Hepatocyte (in vitro differentiated cells): Measurements from ENCODE around the gene NPW. TPM values are rescaled to one million over a fixed set of nuclear protein-coding genes. Genes with fewer than 3 reads are reported as not detected.

ENCODE experiments used
- DNase-seq: peaks from one replicate; pipeline ENCODE4 v3.0.0-alpha.2; 2016; ENCODE audit warnings: low spot score
- H2AFZ ChIP-seq: fragments of 200-600 bp; sonication (generic); 2 replicates; pipeline ENCODE4 v1.6.0; 2016; ENCODE audit warnings: antibody characterized with exemption, mild to moderate bottlenecking
- H3K27ac ChIP-seq: fragments of 200-600 bp; sonication (generic); 2 replicates; pipeline ENCODE4 v1.5.1; 2016; ENCODE audit warnings: mild to moderate bottlenecking
- H3K27me3 ChIP-seq: fragments of 200-600 bp; sonication (generic); 2 replicates; pipeline ENCODE4 v1.6.1; 2016
- H3K36me3 ChIP-seq: fragments of 200-600 bp; sonication (generic); replicated peaks from 2 replicates; pipeline ENCODE4 v1.5.1; 2016; ENCODE audit warnings: low read depth; ENCODE audit not compliant: insufficient read depth
- H3K4me1 ChIP-seq: fragments of 200-600 bp; sonication (generic); 2 replicates; pipeline ENCODE4 v1.5.1; 2016; ENCODE audit warnings: mild to moderate bottlenecking, moderate library complexity; ENCODE audit not compliant: insufficient read depth
- H3K4me2 ChIP-seq: fragments of 200-600 bp; sonication (generic); 2 replicates; pipeline ENCODE4 v1.6.0; 2016
- H3K4me3 ChIP-seq: fragments of 200-600 bp; sonication (generic); 2 replicates; pipeline ENCODE4 v1.5.1; 2016; ENCODE audit warnings: mild to moderate bottlenecking
- H3K79me2 ChIP-seq: fragments of 200-600 bp; sonication (generic); 2 replicates; pipeline ENCODE4 v1.6.0; 2017; ENCODE audit warnings: mild to moderate bottlenecking
- H3K9me2 ChIP-seq: fragments of 200-600 bp; sonication (generic); replicated peaks from 2 replicates; pipeline ENCODE4 v1.6.0; 2017; ENCODE audit warnings: mild to moderate bottlenecking; ENCODE audit not compliant: insufficient read depth
- H3K9me3 ChIP-seq: fragments of 200-600 bp; sonication (generic); 2 replicates; pipeline ENCODE4 v1.5.1; 2016; ENCODE audit warnings: low read depth, mild to moderate bottlenecking
- H4K20me1 ChIP-seq: fragments of 200-600 bp; sonication (generic); 2 replicates; pipeline ENCODE4 v1.6.0; 2016; ENCODE audit warnings: mild to moderate bottlenecking; ENCODE audit not compliant: insufficient read depth, poor library complexity, severe bottlenecking
- EZH2 ChIP-seq: fragments of 200-600 bp; sonication (generic); IDR thresholded peaks from 2 replicates; pipeline ENCODE4 v1.6.1; 2016; ENCODE audit warnings: antibody characterized with exemption, mild to moderate bottlenecking, borderline replicate concordance
- EZH2phosphoT487 ChIP-seq: fragments of 200-600 bp; sonication (generic); IDR thresholded peaks from one replicate; pipeline ENCODE4 v1.6.1; 2018; ENCODE audit warnings: antibody characterized with exemption, mild to moderate bottlenecking, low read depth, moderate library complexity; ENCODE audit not compliant: unreplicated experiment, severe bottlenecking
- WGBS: methylation state at CpG from one replicate; pipeline ENCODE4 v1.1.6; 2016; ENCODE audit warnings: low lambda C conversion rate; ENCODE audit errors: missing lambda C conversion rate; 5-methylcytosine and 5-hydroxymethylcytosine counted together
- polyA plus RNA-seq: library from polyadenylated mRNA; unstranded; fragments of >200 nt; fragmentation: Nextera tagmentation; extraction: Ambion mirVana; gene quantifications from 2 replicates; pipeline ENCODE4 v1.2.1, GENCODE V29; 2016
- total RNA-seq: library from RNA; depleted of rRNA; stranded (reverse); fragments of >200 nt; gene quantifications from 2 replicates; pipeline ENCODE4 v1.2.3, GENCODE V29; 2014
- TF ChIP-seq, protein P1 (sequence below): fragments of 200-600 bp; sonication (generic); IDR thresholded peaks from 2 replicates; pipeline ENCODE4 v1.5.1; 2016; ENCODE audit warnings: antibody characterized with exemption, mild to moderate bottlenecking; ENCODE audit not compliant: poor library complexity

NPW gene
- total and polyA plus RNA-seq, 2 experiments from 2014 or later: 2.7 to 45.2 TPM

DNA sequence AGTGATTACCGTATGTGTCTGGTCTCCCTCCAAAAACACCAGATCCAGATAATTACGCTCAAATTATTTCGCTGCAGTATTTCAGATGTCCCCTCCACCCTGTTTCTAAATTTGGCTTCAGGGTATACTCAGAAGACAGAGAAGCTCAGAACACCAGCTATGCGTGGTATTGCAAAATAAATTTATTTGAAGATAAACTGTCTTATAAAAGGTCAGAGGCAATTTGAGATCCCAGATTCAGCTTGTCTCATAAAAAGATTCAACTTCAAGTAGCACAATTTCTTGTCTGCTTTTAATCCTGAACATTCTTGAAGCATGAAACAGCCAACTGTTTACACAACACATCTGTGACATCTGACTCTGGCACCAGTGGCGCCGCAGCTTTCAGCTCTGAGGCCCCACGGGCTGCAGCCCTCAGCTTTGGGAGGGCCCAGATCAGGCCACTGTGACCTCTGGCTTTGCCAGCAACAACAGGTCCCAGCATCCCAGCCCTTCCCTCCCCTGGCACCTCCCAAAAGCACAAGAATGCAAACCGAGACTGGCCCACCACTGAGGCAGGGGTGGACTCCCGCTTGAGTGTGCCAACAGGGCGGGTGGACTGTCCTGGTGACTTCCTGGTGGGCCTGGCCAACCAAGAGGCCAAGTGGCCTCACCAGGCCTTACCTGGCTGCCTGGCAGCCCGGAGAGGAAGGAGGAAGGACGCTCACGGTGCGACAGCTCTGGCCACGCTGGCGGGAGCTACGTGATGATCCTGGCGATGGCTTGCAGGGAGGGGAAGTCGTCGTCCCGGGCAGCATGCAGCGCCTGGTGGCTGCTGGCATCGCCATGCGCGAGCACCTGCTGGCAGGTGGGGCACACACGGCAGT lies 21.9 kb upstream of the NPW start:
- H3K9me2 ChIP-seq: no peaks in the 10 kb centered on the region
- H3K4me1 ChIP-seq: peaks cover 10% of the 10 kb centered on the region
- no peaks in the 10 kb centered on the region for H3K36me3 ChIP-seq
- H3K4me3 ChIP-seq: no peak overlapping the region
- no peaks in the 10 kb centered on the region for H3K9me3 ChIP-seq
- H3K27me3 ChIP-seq: no peaks in the 10 kb centered on the region
- TF ChIP-seq, protein P1, sequence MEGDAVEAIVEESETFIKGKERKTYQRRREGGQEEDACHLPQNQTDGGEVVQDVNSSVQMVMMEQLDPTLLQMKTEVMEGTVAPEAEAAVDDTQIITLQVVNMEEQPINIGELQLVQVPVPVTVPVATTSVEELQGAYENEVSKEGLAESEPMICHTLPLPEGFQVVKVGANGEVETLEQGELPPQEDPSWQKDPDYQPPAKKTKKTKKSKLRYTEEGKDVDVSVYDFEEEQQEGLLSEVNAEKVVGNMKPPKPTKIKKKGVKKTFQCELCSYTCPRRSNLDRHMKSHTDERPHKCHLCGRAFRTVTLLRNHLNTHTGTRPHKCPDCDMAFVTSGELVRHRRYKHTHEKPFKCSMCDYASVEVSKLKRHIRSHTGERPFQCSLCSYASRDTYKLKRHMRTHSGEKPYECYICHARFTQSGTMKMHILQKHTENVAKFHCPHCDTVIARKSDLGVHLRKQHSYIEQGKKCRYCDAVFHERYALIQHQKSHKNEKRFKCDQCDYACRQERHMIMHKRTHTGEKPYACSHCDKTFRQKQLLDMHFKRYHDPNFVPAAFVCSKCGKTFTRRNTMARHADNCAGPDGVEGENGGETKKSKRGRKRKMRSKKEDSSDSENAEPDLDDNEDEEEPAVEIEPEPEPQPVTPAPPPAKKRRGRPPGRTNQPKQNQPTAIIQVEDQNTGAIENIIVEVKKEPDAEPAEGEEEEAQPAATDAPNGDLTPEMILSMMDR: no peak
- no peak for TF ChIP-seq EZH2phosphoT487
- TF ChIP-seq EZH2: no peak
- no peak overlapping the region for H3K4me2 ChIP-seq
- peaks cover under 1% of the 10 kb centered on the region for H4K20me1 ChIP-seq
- no peak overlapping the region for H2AFZ ChIP-seq
- no peak for DNase-seq
- H3K79me2 ChIP-seq: no peaks in the 10 kb centered on the region
- 86% methylated on average over 25 of the region's 26 CpGs for WGBS
- H3K27ac ChIP-seq: peak overlapping the region; percentile 67

DNA sequence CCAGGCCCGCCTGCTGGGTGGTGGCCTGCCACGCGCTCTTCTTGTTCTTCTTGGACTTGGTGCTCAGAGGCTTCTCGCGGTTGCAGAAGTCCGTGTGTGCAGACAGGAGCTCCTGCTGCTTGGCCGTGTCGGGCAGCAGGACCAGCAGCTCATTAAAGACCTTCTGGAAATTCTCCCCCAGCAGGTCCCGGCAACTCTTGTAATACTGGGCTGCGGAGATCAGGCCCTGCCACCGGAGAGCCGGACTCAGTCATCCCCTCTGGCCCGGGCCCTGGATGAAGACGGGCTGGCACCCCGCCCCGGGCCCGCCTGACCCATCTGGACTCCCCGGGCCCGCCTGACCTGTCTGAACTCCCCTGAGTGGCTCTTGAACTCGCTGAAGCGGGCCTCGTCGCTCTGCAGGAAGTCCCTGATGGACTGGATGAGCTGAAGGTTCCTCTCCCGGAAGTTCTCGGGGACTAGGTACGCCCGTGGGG lies 21.2 kb upstream of the NPW start:
- Histone ChIP-seq H4K20me1 (peaks cover 7% of the 10 kb centered on the region), H3K27me3 (no peaks in the 10 kb centered on the region), H3K9me3 (no peaks in the 10 kb centered on the region), H3K36me3 (no peaks in the 10 kb centered on the region), H3K9me2 (no peaks in the 10 kb centered on the region), H3K4me3 (no peak overlapping the region), H3K4me2 (no peak overlapping the region), H2AFZ (no peak overlapping the region), H3K4me1 (peaks cover 10% of the 10 kb centered on the region), H3K27ac (peak overlapping the region; percentile 53), H3K79me2 (peaks cover 4% of the 10 kb centered on the region)
- WGBS: 94% methylated on average over 27 of the region's 27 CpGs
- TF ChIP-seq EZH2phosphoT487: no peak
- TF ChIP-seq EZH2: no peak
- TF ChIP-seq, protein P1: no peak
- DNase-seq: no peak

DNA sequence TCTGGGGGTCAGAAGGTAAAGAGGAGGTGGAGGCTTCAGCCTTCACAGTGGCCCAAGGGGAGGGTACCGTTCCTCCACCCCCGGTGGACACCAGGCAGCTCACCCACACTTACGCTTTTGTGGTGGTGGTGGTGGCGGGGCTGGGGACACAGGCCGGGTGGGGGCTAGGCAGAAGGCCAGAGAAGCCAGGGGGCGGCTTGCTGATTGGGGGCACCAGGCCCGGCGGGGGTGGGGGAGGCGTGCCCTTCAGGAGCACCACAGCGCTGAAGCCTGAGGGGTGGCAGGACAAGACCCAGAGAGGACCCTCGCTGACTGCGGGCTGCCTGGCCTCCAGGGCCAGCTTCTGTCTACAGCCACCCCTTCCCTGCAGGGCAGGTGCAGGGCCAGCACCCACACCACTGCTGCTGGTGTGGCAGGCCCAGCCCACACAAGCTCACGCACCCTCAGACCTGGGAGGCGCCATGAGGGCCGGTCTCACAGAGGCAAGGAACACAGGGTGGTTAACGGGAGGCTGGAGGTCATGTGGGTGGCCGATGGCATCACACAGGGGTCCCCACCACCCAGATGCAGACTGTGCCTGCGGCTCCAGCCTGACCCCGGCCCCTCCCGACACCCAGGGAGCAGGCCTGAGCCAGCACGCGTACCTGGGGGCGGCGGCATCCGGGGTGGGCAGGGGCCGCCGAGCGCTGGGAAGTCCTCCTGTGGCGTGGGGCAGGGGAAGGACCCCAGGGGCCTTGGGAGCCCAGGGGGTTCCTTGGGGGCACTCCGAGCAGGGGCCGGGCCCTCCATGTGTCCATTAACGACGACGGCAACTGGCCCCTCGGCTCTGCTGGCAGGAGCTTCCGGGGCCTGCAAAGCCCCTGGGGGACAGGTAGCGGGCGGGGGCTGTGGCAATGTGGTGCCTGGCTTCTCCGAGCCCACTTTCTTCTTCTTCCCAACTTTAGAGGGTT lies 20.5 kb upstream of the NPW start:
- H3K4me1 ChIP-seq: peaks cover 12% of the 10 kb centered on the region
- peaks cover 8% of the 10 kb centered on the region for H3K79me2 ChIP-seq
- no peak overlapping the region for H3K27ac ChIP-seq
- DNase-seq: no peak
- no peaks in the 10 kb centered on the region for H3K9me3 ChIP-seq
- H3K4me3 ChIP-seq: no peak overlapping the region
- H4K20me1 ChIP-seq: peaks cover 12% of the 10 kb centered on the region
- H3K9me2 ChIP-seq: no peaks in the 10 kb centered on the region
- no peak overlapping the region for H2AFZ ChIP-seq
- TF ChIP-seq EZH2phosphoT487 (no peak), EZH2 (no peak)
- no peaks in the 10 kb centered on the region for H3K36me3 ChIP-seq
- 98% methylated on average over 31 of the region's 39 CpGs for WGBS
- H3K4me2 ChIP-seq: no peak overlapping the region
- H3K27me3 ChIP-seq: no peaks in the 10 kb centered on the region
